Measurements from ENCODE around the gene TEN1. TPM values are rescaled to one million over a fixed set of nuclear protein-coding genes. Genes with fewer than 3 reads are reported as not detected.

TEN1 gene
- total RNA-seq, 3 donors from 2014 or later (not counting 1 experiment from before 2014, with no cell fraction given): 23.0 to 30.7 (median 24.3) TPM

DNA sequence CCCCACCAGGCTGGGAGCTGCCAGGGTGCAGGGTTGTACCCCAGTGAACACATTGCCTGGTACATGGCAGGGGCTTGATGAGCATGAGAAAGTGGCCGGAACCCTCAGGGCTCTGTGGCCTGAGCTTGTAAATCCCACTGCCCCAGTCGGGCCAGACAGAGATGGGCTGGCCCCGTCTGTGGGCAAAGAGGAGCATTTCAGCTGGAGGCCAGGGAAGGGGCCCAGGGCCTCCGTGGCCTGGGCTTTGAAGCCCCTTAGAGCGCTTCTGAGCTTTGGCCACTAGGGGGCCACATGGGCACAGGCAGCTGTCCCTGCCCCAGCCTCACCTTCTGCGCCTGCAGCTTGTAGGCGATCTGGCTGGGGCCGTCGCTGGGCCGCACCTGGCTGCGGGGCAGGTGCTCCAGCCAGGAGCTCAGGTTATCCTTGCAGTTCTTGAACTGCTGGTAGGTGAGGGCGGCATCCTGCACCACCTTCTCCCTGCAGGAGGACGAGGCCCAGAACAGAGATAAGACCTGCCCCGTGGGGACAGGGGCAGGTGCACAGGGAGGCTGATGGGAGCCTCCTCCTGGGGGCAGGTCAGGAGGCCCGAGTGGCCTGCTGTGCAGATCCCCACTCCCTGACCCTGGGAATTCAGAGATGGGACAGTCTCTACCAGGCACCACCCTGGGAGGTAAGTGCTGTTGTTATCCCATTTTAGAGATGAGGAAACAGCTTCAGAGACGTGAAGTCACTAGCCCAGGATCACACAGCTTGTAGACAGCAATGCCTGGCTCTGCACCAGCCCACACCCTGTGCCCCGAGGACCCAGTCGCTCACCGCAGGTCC, 35.3 kb downstream of the TEN1 start:
- H3K4me3 Mint-ChIP-seq: no peak overlapping the region
- WGBS (ENCODE audit: insufficient coverage): 30% methylated on average over 19 of the region's 19 CpGs
- H3K27me3 Mint-ChIP-seq (ENCODE audit: low read depth in 2 of 2): no peaks in the 10 kb centered on the region
- DNase-seq (peak; percentile 61 to 89), ATAC-seq (peak; percentile 86 to 99 (median 98))
- peak overlapping the region in 1 of 2 donors; percentile 57 for H3K27ac Mint-ChIP-seq
- peaks cover 0 to 7% of the 10 kb centered on the region in 2 donors for H3K4me1 Mint-ChIP-seq
- H3K27ac ChIP-seq (ENCODE audit: low read length): no peak overlapping the region
- intact Hi-C loops (cut with micrococcal nuclease): loop anchor here (1.0 kb wide), 1 partner anchor 285 kb away; no protein-coding TSS in a partner anchor
- TF ChIP-seq, protein P1, sequence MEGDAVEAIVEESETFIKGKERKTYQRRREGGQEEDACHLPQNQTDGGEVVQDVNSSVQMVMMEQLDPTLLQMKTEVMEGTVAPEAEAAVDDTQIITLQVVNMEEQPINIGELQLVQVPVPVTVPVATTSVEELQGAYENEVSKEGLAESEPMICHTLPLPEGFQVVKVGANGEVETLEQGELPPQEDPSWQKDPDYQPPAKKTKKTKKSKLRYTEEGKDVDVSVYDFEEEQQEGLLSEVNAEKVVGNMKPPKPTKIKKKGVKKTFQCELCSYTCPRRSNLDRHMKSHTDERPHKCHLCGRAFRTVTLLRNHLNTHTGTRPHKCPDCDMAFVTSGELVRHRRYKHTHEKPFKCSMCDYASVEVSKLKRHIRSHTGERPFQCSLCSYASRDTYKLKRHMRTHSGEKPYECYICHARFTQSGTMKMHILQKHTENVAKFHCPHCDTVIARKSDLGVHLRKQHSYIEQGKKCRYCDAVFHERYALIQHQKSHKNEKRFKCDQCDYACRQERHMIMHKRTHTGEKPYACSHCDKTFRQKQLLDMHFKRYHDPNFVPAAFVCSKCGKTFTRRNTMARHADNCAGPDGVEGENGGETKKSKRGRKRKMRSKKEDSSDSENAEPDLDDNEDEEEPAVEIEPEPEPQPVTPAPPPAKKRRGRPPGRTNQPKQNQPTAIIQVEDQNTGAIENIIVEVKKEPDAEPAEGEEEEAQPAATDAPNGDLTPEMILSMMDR (IDR thresholded peaks at IDR 0.05): peak; percentile 97
- H3K4me1 ChIP-seq (ENCODE audit: control insufficient read depth, insufficient read depth, low read length): peaks cover 8% of the 10 kb centered on the region
- H3K9me3 ChIP-seq (ENCODE audit: control insufficient read depth, insufficient read depth, low read length): no peaks in the 10 kb centered on the region
- H3K4me3 ChIP-seq (ENCODE audit: low read length): no peak overlapping the region
- H3K36me3 Mint-ChIP-seq: no peaks in the 10 kb centered on the region
- no peaks in the 10 kb centered on the region for H3K27me3 ChIP-seq (ENCODE audit: control insufficient read depth, insufficient read depth, low read length)
- no peaks in the 10 kb centered on the region for H3K9me3 Mint-ChIP-seq
- no peaks in the 10 kb centered on the region for H3K36me3 ChIP-seq (ENCODE audit: control insufficient read depth, insufficient read depth, low read length)

GRCh38 chr17:76014925-76015261, 35.9 kb downstream of the TEN1 start:
- ATAC-seq (no peak), DNase-seq (no peak)
- 86% methylated on average over 26 of the region's 26 CpGs for WGBS (ENCODE audit: insufficient coverage)
- Histone ChIP-seq H3K4me3 (ENCODE audit: low read length) (no peak overlapping the region), H3K27me3 (ENCODE audit: control insufficient read depth, insufficient read depth, low read length) (no peaks in the 10 kb centered on the region), H3K27ac (ENCODE audit: low read length) (no peak overlapping the region), H3K36me3 (ENCODE audit: control insufficient read depth, insufficient read depth, low read length) (no peaks in the 10 kb centered on the region), H3K4me1 (ENCODE audit: control insufficient read depth, insufficient read depth, low read length) (peaks cover 8% of the 10 kb centered on the region), H3K9me3 (ENCODE audit: control insufficient read depth, insufficient read depth, low read length) (no peaks in the 10 kb centered on the region)
- TF ChIP-seq, protein P1 (IDR thresholded peaks at IDR 0.05): no peak
- no peak overlapping the region for H3K4me3 Mint-ChIP-seq
- H3K9me3 Mint-ChIP-seq: no peaks in the 10 kb centered on the region
- H3K4me1 Mint-ChIP-seq: peaks cover 0 to 9% of the 10 kb centered on the region in 2 donors
- H3K27me3 Mint-ChIP-seq (ENCODE audit: low read depth in 2 of 2): no peaks in the 10 kb centered on the region
- intact Hi-C loops (cut with micrococcal nuclease): loop anchor here (1.0 kb wide), 1 partner anchor 284 kb away; no protein-coding TSS in a partner anchor
- no peaks in the 10 kb centered on the region for H3K36me3 Mint-ChIP-seq
- H3K27ac Mint-ChIP-seq: no peak overlapping the region

DNA sequence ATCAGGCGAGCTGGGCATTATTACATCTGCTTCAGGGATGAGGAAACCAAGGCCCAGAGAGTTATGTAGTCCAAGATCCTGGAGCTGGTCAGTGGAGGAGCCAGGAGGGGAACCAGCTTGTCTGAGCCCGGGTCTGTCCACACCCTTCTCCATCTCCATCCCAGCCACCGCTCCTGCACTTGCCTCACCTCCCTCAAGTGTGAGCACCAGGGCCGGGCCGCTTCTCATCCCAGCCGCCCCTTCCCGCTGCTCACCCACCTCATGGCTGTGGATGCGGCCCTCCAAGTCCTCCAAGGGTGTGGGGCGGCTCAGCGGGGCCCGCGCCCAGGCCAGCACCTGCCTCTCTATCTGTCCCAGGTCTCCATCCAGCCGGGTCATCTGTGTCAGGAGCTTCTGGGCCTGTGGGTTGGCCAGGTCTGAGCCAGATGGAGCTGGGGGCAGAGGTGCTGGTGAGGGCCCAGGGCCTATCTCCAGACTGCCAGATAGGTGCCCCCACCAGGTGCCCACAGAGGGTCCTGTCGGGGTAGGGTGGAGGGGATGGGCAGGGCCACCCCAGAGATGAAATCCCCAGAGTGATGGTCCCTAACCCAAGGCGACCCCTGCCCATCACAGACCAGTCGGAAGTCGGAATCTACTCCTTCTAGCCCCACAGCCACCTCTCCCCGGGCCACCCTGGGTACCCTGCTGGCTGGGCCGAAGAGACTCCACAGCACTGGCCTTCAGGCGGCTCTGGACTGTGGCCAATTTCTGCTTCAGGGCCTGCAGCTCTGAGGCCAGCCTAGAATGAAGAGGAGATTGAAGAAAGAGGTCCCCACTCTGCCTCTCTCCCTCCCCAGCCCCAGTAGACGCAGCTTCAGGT, 38.7 kb downstream of the TEN1 start:
- Mint-ChIP-seq H3K4me3 (no peak overlapping the region), H3K9me3 (no peaks in the 10 kb centered on the region), H3K36me3 (no peaks in the 10 kb centered on the region), H3K27me3 (ENCODE audit: low read depth in 2 of 2) (no peaks in the 10 kb centered on the region), H3K27ac (no peak overlapping the region), H3K4me1 (peaks cover 0 to 13% of the 10 kb centered on the region in 2 donors)
- no peak for ATAC-seq
- H3K27me3 ChIP-seq (ENCODE audit: control insufficient read depth, insufficient read depth, low read length): no peaks in the 10 kb centered on the region
- no peak for DNase-seq
- WGBS (ENCODE audit: insufficient coverage): 90% methylated on average over 21 of the region's 21 CpGs
- no peaks in the 10 kb centered on the region for H3K9me3 ChIP-seq (ENCODE audit: control insufficient read depth, insufficient read depth, low read length)
- H3K4me3 ChIP-seq (ENCODE audit: low read length): no peak overlapping the region
- TF ChIP-seq, protein P1 (IDR thresholded peaks at IDR 0.05): no peak
- no peak overlapping the region for H3K27ac ChIP-seq (ENCODE audit: low read length)
- peaks cover 8% of the 10 kb centered on the region for H3K4me1 ChIP-seq (ENCODE audit: control insufficient read depth, insufficient read depth, low read length)
- no peaks in the 10 kb centered on the region for H3K36me3 ChIP-seq (ENCODE audit: control insufficient read depth, insufficient read depth, low read length)
- intact Hi-C loops (cut with micrococcal nuclease): no loop called here
